Ureter (tissue), 1 donor: ENCODE results near the gene CTDSP2. TPM values are rescaled to one million over a fixed set of nuclear protein-coding genes. Genes with fewer than 3 reads are reported as not detected.

ENCODE experiments used
- total RNA-seq: library from RNA; stranded (reverse); gene quantifications from one replicate; pipeline ENCODE4 v1.2.4, GENCODE V29; 2023
- donor health status: DM: yes; HTN: yes; CAD: no.

Gene CTDSP2
- total RNA-seq, 1 donor from 2014 or later, result 130 TPM

Other genes starting within 250 kb of the CTDSP2 start
- 40.0 TPM for gene DTX3, start 241.9 kb downstream of the CTDSP2 start, total RNA-seq
- gene ARHGEF25, start 235.3 kb downstream of the CTDSP2 start, total RNA-seq, result 41.5 TPM
- 3.3 TPM for gene B4GALNT1, start 213.5 kb downstream of the CTDSP2 start, total RNA-seq
- gene OS9, start 152.6 kb downstream of the CTDSP2 start, total RNA-seq, result 201 TPM
- 2.8 TPM for gene AGAP2, start 108.0 kb downstream of the CTDSP2 start, total RNA-seq
- gene TSPAN31, start 101.7 kb downstream of the CTDSP2 start, total RNA-seq, result 45.6 TPM
- gene CDK4, start 94.4 kb downstream of the CTDSP2 start, total RNA-seq, result 86.5 TPM
- gene MARCHF9, start 91.6 kb downstream of the CTDSP2 start, total RNA-seq, result 12.1 TPM
- gene CYP27B1, start 79.7 kb downstream of the CTDSP2 start, total RNA-seq, result 1.6 TPM
- 50.1 TPM for gene METTL1, start 74.6 kb downstream of the CTDSP2 start, total RNA-seq
- gene EEF1AKMT3, start 74.1 kb downstream of the CTDSP2 start, total RNA-seq, result 9.8 TPM
- gene TSFM, start 63.9 kb downstream of the CTDSP2 start, total RNA-seq, result 32.9 TPM
- 5.2 TPM for gene AVIL, start 28.0 kb downstream of the CTDSP2 start, total RNA-seq
- gene ATP23, start 94.8 kb upstream of the CTDSP2 start, total RNA-seq, result 8.5 TPM